Measurements from ENCODE around the gene STOM. TPM values are rescaled to one million over a fixed set of nuclear protein-coding genes. Genes with fewer than 3 reads are reported as not detected.
A peak's percentile ranks its signal among the peaks of the same experiment; 100 is the strongest.

The STOM gene
- total RNA-seq, 1 experiment from 2014 or later, result 22.4 TPM

GRCh38 chr9:121368745-121369144 lies 1.3 kb downstream of the STOM start:
- Histone ChIP-seq H3K4me1 (ENCODE audit: control insufficient read depth in 1 of 2, insufficient read depth in 2 of 2, low read length in 2 of 2) (peaks cover 0 to 15% of the 10 kb centered on the region in 2 experiments; a peak in 1 of 4 replicates), H2AFZ (ENCODE audit: low read depth, low read length, poor library complexity, severe bottlenecking) (no peak overlapping the region), H3K9ac (ENCODE audit: low read length) (0 out of 2 replicates have a peak overlapping the region, but pooled peaks have one; percentile 67), H3K4me2 (ENCODE audit: low read length) (peak overlapping the region; percentile 76), H3K36me3 (ENCODE audit: control insufficient read depth in 1 of 2, insufficient read depth in 2 of 2, low read length in 2 of 2) (no peaks in the 10 kb centered on the region), H3K4me3 (replicated peaks in 1 of 2; ENCODE audit: low read depth in 1 of 2, low read length in 2 of 2) (peak overlapping the region in 1 of 2 experiments; percentile 59; a peak in 1 of 4 replicates), H3K9me3 (ENCODE audit: control insufficient read depth in 1 of 2, insufficient read depth in 1 of 2, low read depth in 1 of 2, low read length in 2 of 2) (no peaks in the 10 kb centered on the region), H3K79me2 (ENCODE audit: insufficient read depth, low read length) (no peaks in the 10 kb centered on the region), H3K27ac (ENCODE audit: low read depth, low read length) (no peak overlapping the region), H4K20me1 (ENCODE audit: insufficient read depth) (no peaks in the 10 kb centered on the region), H3K27me3 (ENCODE audit: insufficient read depth, low read length) (no peaks in the 10 kb centered on the region), H3K9me2 (ENCODE audit: insufficient read depth) (no peaks in the 10 kb centered on the region)
- TF ChIP-seq YY1 (IDR thresholded peaks at IDR 0.05; ENCODE audit: extremely low read depth, insufficient replicate concordance, low read depth, low read length), result no peak
- TF ChIP-seq EGR1 (IDR thresholded peaks at IDR 0.05; ENCODE audit: low read depth), result no peak
- TF ChIP-seq EZH2 (IDR thresholded peaks at IDR 0.05), result no peak
- TF ChIP-seq CTCF (IDR thresholded peaks at IDR 0.05 in 2 of 3, conservative IDR thresholded peaks at IDR 0.05 in 1 of 3; ENCODE audit: borderline replicate concordance in 1 of 3, insufficient read depth in 1 of 3, low read depth in 2 of 3, low read length in 2 of 3), result no peak
- TF ChIP-seq ZFX (IDR thresholded peaks at IDR 0.05), result no peak
- no peak for TF ChIP-seq TCF7L2 (IDR thresholded peaks at IDR 0.05; ENCODE audit: borderline replicate concordance, extremely low read depth, insufficient read depth, insufficient read length)
- no peak for TF ChIP-seq ZNF274 (IDR thresholded peaks at IDR 0.05; ENCODE audit: low read depth, low read length)
- no peak for TF ChIP-seq MAX (IDR thresholded peaks at IDR 0.05)
- TF ChIP-seq CBX3 (IDR thresholded peaks at IDR 0.05; ENCODE audit: low read depth), result no peak
- no peak for TF ChIP-seq ZBTB33 (IDR thresholded peaks at IDR 0.05; ENCODE audit: extremely low read depth, insufficient replicate concordance, low read length)
- no peak for TF ChIP-seq ATF3 (IDR thresholded peaks at IDR 0.05)
- TF ChIP-seq POLR2A (IDR thresholded peaks at IDR 0.05; ENCODE audit: borderline replicate concordance, extremely low read depth, insufficient read depth, insufficient read length), result no peak
- TF ChIP-seq SIN3A (IDR thresholded peaks at IDR 0.05; ENCODE audit: low read depth), result no peak
- no peak for TF ChIP-seq CEBPB (IDR thresholded peaks at IDR 0.05; ENCODE audit: low read depth)
- TF ChIP-seq REST (IDR thresholded peaks at IDR 0.05; ENCODE audit: low read depth), result no peak
- no peak for TF ChIP-seq SP1 (IDR thresholded peaks at IDR 0.05; ENCODE audit: low read depth)
- no peak for TF ChIP-seq POLR2AphosphoS5 (IDR thresholded peaks at IDR 0.05; ENCODE audit: low read depth, low read length)
- TF ChIP-seq SRF (IDR thresholded peaks at IDR 0.05; ENCODE audit: low read depth), result no peak
- POLR2A ChIA-PET, result interaction anchor here (0.6 kb wide), 1 partner anchor 25 kb away, joined by 4 read pairs; no protein-coding TSS in a partner anchor
- RAD21 ChIA-PET (ENCODE audit: low non-redundant PET in 1 of 2, low total read pairs in 2 of 2, uncharacterized antibody in 2 of 2, unreplicated experiment in 2 of 2), result no interaction called here
- CTCF ChIA-PET, result interaction anchor here (0.7 kb wide), 1 partner anchor 90 kb away, joined by 3 read pairs; no protein-coding TSS in a partner anchor
- no TSS peak for BruUV-seq (replicated peaks)
- ATAC-seq (no peak), DNase-seq (ENCODE audit: low read depth, low spot score) (no peak)
- intact Hi-C loops (cut with micrococcal nuclease), result no loop called here

All from HCT116 (cell line).